ENCODE measurements around the gene IGF2BP3. TPM values are rescaled to one million over a fixed set of nuclear protein-coding genes. Genes with fewer than 3 reads are reported as not detected.
A peak's percentile ranks its signal among the peaks of the same experiment; 100 is the strongest.

IGF2BP3 gene
- total RNA-seq, 2 donors from 2014 or later: 0.24 to 1.2 TPM

DNA sequence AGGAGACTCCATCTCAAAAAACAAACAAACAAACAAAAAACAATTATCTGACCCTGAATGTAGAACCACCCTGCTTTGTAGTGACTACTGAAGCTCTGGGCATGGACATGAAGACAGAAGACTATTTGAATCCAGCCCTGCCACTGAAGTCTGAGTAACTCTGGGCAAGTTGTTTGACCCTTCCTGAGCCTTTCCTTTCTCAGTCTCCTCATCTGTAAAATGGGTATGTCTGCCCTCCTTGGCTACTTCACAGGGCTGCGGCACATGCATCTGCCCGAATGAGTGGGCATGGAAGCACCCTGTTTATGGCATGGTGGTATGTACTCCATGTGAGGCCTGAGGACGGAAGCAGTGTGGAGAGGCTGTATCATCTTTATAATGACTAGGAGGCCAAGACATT, 193.3 kb downstream of the IGF2BP3 start:
- intact Hi-C loops (cut with DNase I): no loop called here
- TF ChIP-seq CTCF (IDR thresholded peaks at IDR 0.05): no peak
- H3K4me3 ChIP-seq: no peak overlapping the region
- no peak overlapping the region for H3K9ac ChIP-seq (ENCODE audit: low read depth in 2 of 2, low read length in 2 of 2)
- no peaks in the 10 kb centered on the region for H3K36me3 ChIP-seq
- no peak overlapping the region for H3K27ac ChIP-seq
- H3K4me1 ChIP-seq: no peaks in the 10 kb centered on the region
- H3K9me3 ChIP-seq: no peaks in the 10 kb centered on the region
- DNase-seq: no peak
- no peaks in the 10 kb centered on the region for H3K27me3 ChIP-seq

DNA sequence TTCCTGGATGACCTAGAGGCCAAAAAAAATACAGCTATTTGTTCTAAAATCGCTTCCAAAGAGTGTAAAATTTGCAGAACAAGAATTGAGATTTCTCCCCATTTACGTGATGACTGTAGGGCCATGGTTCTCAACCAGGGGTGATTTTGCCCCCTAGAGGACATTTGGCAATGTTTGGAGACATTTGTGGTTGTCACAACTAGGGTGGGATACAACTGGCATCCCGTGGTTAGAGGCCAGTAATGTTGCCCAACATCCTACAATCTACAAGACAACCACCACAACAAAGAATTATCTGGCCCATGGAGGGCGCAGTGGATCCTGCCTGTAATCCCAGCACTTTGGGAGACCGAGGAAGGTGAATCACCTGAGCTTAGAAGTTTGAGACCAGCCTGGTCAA, 193.9 kb downstream of the IGF2BP3 start:
- no peaks in the 10 kb centered on the region for H3K27me3 ChIP-seq
- intact Hi-C loops (cut with DNase I): no loop called here
- no peaks in the 10 kb centered on the region for H3K4me1 ChIP-seq
- no peak overlapping the region for H3K9ac ChIP-seq (ENCODE audit: low read depth in 2 of 2, low read length in 2 of 2)
- DNase-seq: no peak
- no peak overlapping the region for H3K27ac ChIP-seq
- H3K4me3 ChIP-seq: no peak overlapping the region
- no peaks in the 10 kb centered on the region for H3K36me3 ChIP-seq
- TF ChIP-seq CTCF (IDR thresholded peaks at IDR 0.05): no peak
- no peaks in the 10 kb centered on the region for H3K9me3 ChIP-seq

GRCh38 chr7:23275912-23276311, 194.4 kb downstream of the IGF2BP3 start:
- no peak for TF ChIP-seq CTCF (IDR thresholded peaks at IDR 0.05)
- no peak overlapping the region for H3K27ac ChIP-seq
- H3K27me3 ChIP-seq: no peaks in the 10 kb centered on the region
- intact Hi-C loops (cut with DNase I): no loop called here
- H3K9me3 ChIP-seq: no peaks in the 10 kb centered on the region
- no peak overlapping the region for H3K9ac ChIP-seq (ENCODE audit: low read depth in 2 of 2, low read length in 2 of 2)
- no peak for DNase-seq
- H3K36me3 ChIP-seq: no peaks in the 10 kb centered on the region
- H3K4me1 ChIP-seq: no peaks in the 10 kb centered on the region
- H3K4me3 ChIP-seq: no peak overlapping the region

DNA sequence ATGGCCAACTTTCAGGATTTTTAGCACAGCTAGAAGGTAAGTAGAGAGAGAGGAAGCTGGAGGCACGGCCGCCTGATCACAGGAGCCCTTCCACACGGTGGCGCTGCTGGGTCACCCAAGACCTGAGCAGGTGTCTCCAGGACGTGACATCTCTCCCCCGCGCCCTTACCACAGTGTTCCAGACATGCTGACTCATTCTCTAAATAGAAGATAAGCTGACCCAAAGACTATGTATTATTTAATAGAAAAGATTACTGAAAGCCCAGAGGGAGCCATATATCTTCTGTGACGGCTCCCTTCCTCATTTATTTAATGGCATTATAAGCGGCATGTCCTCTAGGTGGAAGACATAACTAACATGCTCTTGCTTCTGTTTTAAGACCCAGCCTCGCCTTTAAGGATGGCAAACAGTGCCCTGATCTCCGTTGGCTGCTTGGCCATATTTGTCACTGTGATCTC, 197.1 kb downstream of the IGF2BP3 start:
- intact Hi-C loops (cut with DNase I): loop anchor here (5.0 kb wide), 1 partner anchor 274 kb away; no protein-coding TSS in a partner anchor
- no peak overlapping the region for H3K4me3 ChIP-seq
- no peaks in the 10 kb centered on the region for H3K27me3 ChIP-seq
- H3K4me1 ChIP-seq: no peaks in the 10 kb centered on the region
- TF ChIP-seq CTCF (IDR thresholded peaks at IDR 0.05): peak; percentile 82
- H3K9me3 ChIP-seq: no peaks in the 10 kb centered on the region
- DNase-seq: peak; percentile 93
- H3K27ac ChIP-seq: no peak overlapping the region
- H3K9ac ChIP-seq (ENCODE audit: low read depth in 2 of 2, low read length in 2 of 2): no peak overlapping the region
- no peaks in the 10 kb centered on the region for H3K36me3 ChIP-seq

DNA sequence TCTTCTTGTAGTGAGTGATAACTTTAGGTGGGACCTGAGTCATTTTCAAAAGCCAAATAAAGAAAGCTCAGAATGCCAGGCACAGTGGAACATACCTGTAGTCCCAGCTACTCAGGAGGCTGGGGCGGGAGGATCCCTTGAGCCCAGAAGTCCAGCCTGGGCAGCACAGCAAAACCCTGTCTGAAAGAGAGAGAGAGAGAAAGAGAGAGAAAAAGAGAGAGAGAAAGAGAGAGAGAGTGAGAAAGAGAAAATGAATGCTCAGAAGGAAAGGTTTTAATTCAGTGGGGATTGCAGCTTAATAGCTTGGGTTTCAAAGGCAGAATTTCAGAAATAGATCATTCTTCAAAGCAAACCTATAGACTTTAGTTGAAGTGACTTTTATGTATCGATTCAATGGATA, 198.0 kb downstream of the IGF2BP3 start:
- no peak for TF ChIP-seq CTCF (IDR thresholded peaks at IDR 0.05)
- intact Hi-C loops (cut with DNase I): loop anchor here (5.0 kb wide), 1 partner anchor 275 kb away; no protein-coding TSS in a partner anchor
- Histone ChIP-seq H3K27me3 (no peaks in the 10 kb centered on the region), H3K4me3 (no peak overlapping the region), H3K4me1 (no peaks in the 10 kb centered on the region), H3K27ac (no peak overlapping the region), H3K9ac (ENCODE audit: low read depth in 2 of 2, low read length in 2 of 2) (no peak overlapping the region), H3K9me3 (no peaks in the 10 kb centered on the region), H3K36me3 (no peaks in the 10 kb centered on the region)
- no peak for DNase-seq
